T-helper 22 cell (primary cell): ENCODE data around the gene TSPAN15.
"Not testable (repeated sequence)": the region's sequence is repeated elsewhere in the genome, so short reads cannot be mapped to it uniquely, and the experiment has no call there.

ENCODE experiments used
- DNase-seq: peaks from one replicate; pipeline ENCODE4 v3.0.0-alpha.2; 2020; ENCODE audit warnings: low read depth

Gene TSPAN15

GRCh38 chr10:69488149-69488844 lies 37.0 kb downstream of the TSPAN15 start:
- DNase-seq: not testable (repeated sequence)

GRCh38 chr10:69488856-69489255 lies 37.6 kb downstream of the TSPAN15 start:
- DNase-seq: not testable (repeated sequence)

- no peak for DNase-seq
Observed at GRCh38 chr10:69489506-69490090, 38.3 kb downstream of the TSPAN15 start.

GRCh38 chr10:69490876-69491275 lies 39.6 kb downstream of the TSPAN15 start:
- DNase-seq: no peak

GRCh38 chr10:69491611-69492010 lies 40.3 kb downstream of the TSPAN15 start:
- DNase-seq: no peak

- no peak for DNase-seq
Observed at GRCh38 chr10:69492091-69492745, 41.0 kb downstream of the TSPAN15 start.

- no peak for DNase-seq
Observed at GRCh38 chr10:69492746-69493462, 41.6 kb downstream of the TSPAN15 start.

GRCh38 chr10:69494626-69495558 lies 43.6 kb downstream of the TSPAN15 start:
- no peak for DNase-seq

- no peak for DNase-seq
Observed at GRCh38 chr10:69495666-69496065, 44.4 kb downstream of the TSPAN15 start.

GRCh38 chr10:69496352-69497230 lies 45.3 kb downstream of the TSPAN15 start:
- DNase-seq: no peak

- no peak for DNase-seq
Observed at GRCh38 chr10:69497231-69497561, 45.9 kb downstream of the TSPAN15 start.

GRCh38 chr10:69497611-69498390 lies 46.5 kb downstream of the TSPAN15 start:
- peak; percentile 26 for DNase-seq

- DNase-seq: no peak
Observed at GRCh38 chr10:69498711-69499471, 47.6 kb downstream of the TSPAN15 start.

GRCh38 chr10:69499726-69500689 lies 48.7 kb downstream of the TSPAN15 start:
- DNase-seq: no peak

- no peak for DNase-seq
Observed at GRCh38 chr10:69500864-69501468, 49.7 kb downstream of the TSPAN15 start.

- no peak for DNase-seq
Observed at GRCh38 chr10:69501657-69502056, 50.4 kb downstream of the TSPAN15 start.

GRCh38 chr10:69502589-69502988 lies 51.3 kb downstream of the TSPAN15 start:
- DNase-seq: no peak
